ENCODE data around the gene TSC1. TPM values are rescaled to one million over a fixed set of nuclear protein-coding genes. Genes with fewer than 3 reads are reported as not detected.

TSC1 gene
- total RNA-seq, 1 donor from 2014 or later, result 20.8 TPM

DNA sequence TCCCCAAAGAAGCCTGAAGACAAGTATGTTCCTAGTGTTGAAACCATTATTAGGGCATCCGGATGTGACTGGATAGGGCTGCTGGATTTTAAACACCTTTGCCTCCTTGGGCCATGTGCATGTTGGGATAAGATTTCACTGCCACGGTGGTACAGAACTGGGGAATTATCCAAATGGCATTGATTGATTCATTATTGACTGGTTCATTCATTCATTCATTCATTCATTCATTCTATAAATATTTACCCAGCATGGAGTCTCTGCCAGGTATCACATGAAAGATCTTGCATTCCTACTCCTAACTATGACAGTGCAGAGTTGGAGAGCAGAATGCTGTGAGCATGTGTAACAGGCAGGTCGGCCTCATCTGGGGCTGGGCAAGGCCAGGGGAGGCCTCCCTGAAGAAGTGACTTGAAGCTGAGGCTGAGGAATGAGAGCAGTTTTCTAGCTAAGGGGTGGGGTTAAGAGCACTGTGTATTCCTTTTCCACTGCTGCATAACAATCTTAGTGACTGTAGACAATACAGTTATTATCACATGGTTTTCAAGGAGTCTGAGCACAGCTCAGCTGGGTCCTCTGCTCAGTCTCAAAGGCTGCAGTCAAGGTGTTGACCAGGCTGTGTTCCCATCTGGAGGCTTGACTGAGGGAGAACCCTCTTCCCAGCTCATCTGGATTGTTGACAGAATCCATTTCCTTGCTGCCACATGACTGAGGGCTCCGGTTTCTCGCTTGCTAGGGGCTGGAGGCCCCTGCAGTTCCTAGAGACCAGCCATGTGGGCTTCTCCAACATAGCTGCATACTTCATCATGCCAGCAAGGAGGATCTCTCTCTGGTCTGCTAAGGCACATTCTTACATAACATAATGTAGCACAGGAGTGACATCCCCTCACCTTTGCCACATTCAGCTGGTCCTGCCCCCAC, 102.0 kb downstream of the TSC1 start:
- TF ChIP-seq, protein P1, sequence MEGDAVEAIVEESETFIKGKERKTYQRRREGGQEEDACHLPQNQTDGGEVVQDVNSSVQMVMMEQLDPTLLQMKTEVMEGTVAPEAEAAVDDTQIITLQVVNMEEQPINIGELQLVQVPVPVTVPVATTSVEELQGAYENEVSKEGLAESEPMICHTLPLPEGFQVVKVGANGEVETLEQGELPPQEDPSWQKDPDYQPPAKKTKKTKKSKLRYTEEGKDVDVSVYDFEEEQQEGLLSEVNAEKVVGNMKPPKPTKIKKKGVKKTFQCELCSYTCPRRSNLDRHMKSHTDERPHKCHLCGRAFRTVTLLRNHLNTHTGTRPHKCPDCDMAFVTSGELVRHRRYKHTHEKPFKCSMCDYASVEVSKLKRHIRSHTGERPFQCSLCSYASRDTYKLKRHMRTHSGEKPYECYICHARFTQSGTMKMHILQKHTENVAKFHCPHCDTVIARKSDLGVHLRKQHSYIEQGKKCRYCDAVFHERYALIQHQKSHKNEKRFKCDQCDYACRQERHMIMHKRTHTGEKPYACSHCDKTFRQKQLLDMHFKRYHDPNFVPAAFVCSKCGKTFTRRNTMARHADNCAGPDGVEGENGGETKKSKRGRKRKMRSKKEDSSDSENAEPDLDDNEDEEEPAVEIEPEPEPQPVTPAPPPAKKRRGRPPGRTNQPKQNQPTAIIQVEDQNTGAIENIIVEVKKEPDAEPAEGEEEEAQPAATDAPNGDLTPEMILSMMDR (IDR thresholded peaks at IDR 0.05; ENCODE audit: insufficient read depth, low read length, severe bottlenecking), result no peak
- FAIRE-seq (no peak), DNase-seq (ENCODE audit: low read depth) (no peak)
- Histone ChIP-seq H3K36me3 (ENCODE audit: control insufficient read depth, insufficient read depth, low read length) (no peaks in the 10 kb centered on the region), H3K4me3 (ENCODE audit: low read depth, low read length) (no peak overlapping the region), H3K27me3 (ENCODE audit: control insufficient read depth, insufficient read depth, low read length) (peaks cover 4% of the 10 kb centered on the region)

Other genes with a start within 250 kb of the TSC1 start
- 0.26 TPM in 1 of 2 replicates, not detected in the other for gene AK8, start 66.3 kb downstream of the TSC1 start, total RNA-seq
- gene SPACA9, start 65.7 kb downstream of the TSC1 start, total RNA-seq, result 0.79 and 2.3 TPM in 2 replicates
- gene GFI1B, start 34.1 kb upstream of the TSC1 start, total RNA-seq, result not detected in 2 replicates
- gene GTF3C5, start 86.4 kb upstream of the TSC1 start, total RNA-seq, result 29.7 and 31.4 TPM in 2 replicates
- gene CEL, start 117.4 kb upstream of the TSC1 start, total RNA-seq, result 0.53 and 1.3 TPM in 2 replicates
- 18.7 and 21.1 TPM in 2 replicates for gene RALGDS, start 176.6 kb upstream of the TSC1 start, total RNA-seq
- 1.0 and 1.1 TPM in 2 replicates for gene GBGT1, start 219.3 kb upstream of the TSC1 start, total RNA-seq

All from bronchial epithelial cell (primary cell).